Hepatocyte (in vitro differentiated cells): Measurements from ENCODE around the gene CAPN13.

Source experiments
- CTCF ChIP-seq: fragments of 200-600 bp; sonication (generic); IDR thresholded peaks from 2 replicates; pipeline ENCODE4 v1.5.1; 2016; ENCODE audit warnings: antibody characterized with exemption, mild to moderate bottlenecking; ENCODE audit not compliant: poor library complexity
- EZH2 ChIP-seq: fragments of 200-600 bp; sonication (generic); IDR thresholded peaks from 2 replicates; pipeline ENCODE4 v1.6.1; 2016; ENCODE audit warnings: antibody characterized with exemption, mild to moderate bottlenecking, borderline replicate concordance

GRCh38 chr2:30798536-30798991 lies 8.7 kb downstream of the CAPN13 start:
- TF ChIP-seq CTCF (no peak), EZH2 (no peak)
